HCT116 (cell line): ENCODE results near the gene RNU1-2. TPM values are rescaled to one million over a fixed set of nuclear protein-coding genes. Genes with fewer than 3 reads are reported as not detected.
A peak's percentile ranks its signal among the peaks of the same experiment; 100 is the strongest.
"Not testable (repeated sequence)": the region's sequence is repeated elsewhere in the genome, so short reads cannot be mapped to it uniquely, and the experiment has no call there.

Experiments
- ATAC-seq: fragments of 200-7000 bp; cut with Tn5 transposase; 2 replicates; pipeline ENCODE4 v1.9.1; 2020; ENCODE audit warnings: mild to moderate bottlenecking, moderate library complexity
- BruUV-seq: library from RNA; stranded (reverse); fragments of 400-500 nt; replicated peaks from 2 replicates; lab custom pipeline; 2021; lab: Mats Ljungman, UMichigan
- CTCF ChIA-PET: fragments of 300-600 bp; sonication (Branson Sonifier 250); formaldehyde crosslinking; loops from one replicate; lab custom pipeline; 2021; ENCODE audit warnings: antibody characterized with exemption; lab: Charles Lee
- POLR2A ChIA-PET: fragments of 300-600, 350-600 bp; sonication (Branson Sonifier 250); formaldehyde crosslinking; loops from one replicate; lab custom pipeline; 2021; ENCODE audit warnings: antibody characterized with exemption; lab: Charles Lee
- RAD21 ChIA-PET, 2 experiments: fragments of 300-600 bp; sonication (Branson Sonifier 250); formaldehyde crosslinking; loops; one replicate each; lab custom pipeline; 2023; ENCODE audit warnings: low total read pairs in 2 of 2; ENCODE audit not compliant: uncharacterized antibody in 2 of 2, unreplicated experiment in 2 of 2, low non-redundant PET in 1 of 2; lab: Charles Lee
- DNase-seq: peaks from one replicate; pipeline ENCODE4 v3.0.0-alpha.2; 2010; ENCODE audit warnings: low read depth, low spot score
- H2AFZ ChIP-seq: fragments of 200-600 bp; shearing (Covaris generic), sonication (generic); 2 replicates; pipeline ENCODE4 v1.6.1; 2017; ENCODE audit warnings: low read depth, mixed run types, mixed read lengths, antibody characterized with exemption, low read length; ENCODE audit not compliant: poor library complexity, severe bottlenecking
- H3K27ac ChIP-seq: 2 replicates; pipeline ENCODE4 v1.5.1; 2012; ENCODE audit warnings: low read depth, low read length
- H3K27me3 ChIP-seq: fragments of 200-600 bp; sonication (generic); 2 replicates; pipeline ENCODE4 v1.6.1; 2016; ENCODE audit warnings: mixed run types, low read length, mixed read lengths; ENCODE audit not compliant: insufficient read depth
- H3K36me3 ChIP-seq, 2 experiments: fragments of 200-500 bp in 1 of 2; fragments of 200-600 bp in 1 of 2; sonication (Bioruptor generic) in 1 of 2; sonication (generic) in 1 of 2; 2 replicates each; pipeline versions ENCODE4 v1.5.1 to v1.6.1; 2014 to 2016; ENCODE audit warnings: low read length in 2 of 2, inconsistent platforms in 1 of 2, mixed read lengths in 1 of 2, mixed run types in 1 of 2; ENCODE audit not compliant: insufficient read depth in 2 of 2, control insufficient read depth in 1 of 2
- H3K4me1 ChIP-seq, 2 experiments: fragments of 200-600 bp in 1 of 2; sonication (generic) in 1 of 2; 2 replicates each; pipeline versions ENCODE4 v1.5.1 to v1.6.1; 2012 to 2017; ENCODE audit warnings: low read length in 2 of 2, inconsistent platforms in 1 of 2, mild to moderate bottlenecking in 1 of 2, mixed read lengths in 1 of 2, mixed run types in 1 of 2, moderate library complexity in 1 of 2; ENCODE audit not compliant: insufficient read depth in 2 of 2, control insufficient read depth in 1 of 2
- H3K4me2 ChIP-seq: fragments of 200-600 bp; sonication (generic); 2 replicates; pipeline ENCODE4 v1.6.1; 2017; ENCODE audit warnings: mixed run types, low read length, mixed read lengths
- H3K4me3 ChIP-seq, 2 experiments: fragments of 200-600 bp in 1 of 2; sonication (generic) in 1 of 2; replicated peaks in 1 of 2; 2 replicates each; pipeline ENCODE4 v1.5.1; 2011 to 2016; ENCODE audit warnings: low read length in 2 of 2, control low read depth in 1 of 2, low read depth in 1 of 2, mild to moderate bottlenecking in 1 of 2, mixed read lengths in 1 of 2, mixed run types in 1 of 2
- H3K79me2 ChIP-seq: fragments of 200-600 bp; sonication (generic); 2 replicates; pipeline ENCODE4 v1.6.1; 2017; ENCODE audit warnings: mild to moderate bottlenecking, mixed run types, low read length, moderate library complexity, mixed read lengths; ENCODE audit not compliant: insufficient read depth
- H3K9ac ChIP-seq: fragments of 200-600 bp; sonication (generic); 2 replicates; pipeline ENCODE4 v1.6.1; 2016; ENCODE audit warnings: low read length, mixed read lengths
- H3K9me2 ChIP-seq: fragments of 200-600 bp; sonication (generic), shearing (Covaris generic); 2 replicates; pipeline ENCODE4 v1.6.1; 2017; ENCODE audit warnings: mixed run types, mild to moderate bottlenecking, moderate library complexity; ENCODE audit not compliant: insufficient read depth
- H3K9me3 ChIP-seq, 2 experiments: fragments of 200-500 bp in 1 of 2; fragments of 200-600 bp in 1 of 2; sonication (Bioruptor generic) in 1 of 2; sonication (generic) in 1 of 2; 2 replicates each; pipeline ENCODE4 v1.6.1; 2014 to 2017; ENCODE audit warnings: low read length in 2 of 2, mixed read lengths in 2 of 2, inconsistent platforms in 1 of 2, low read depth in 1 of 2, mild to moderate bottlenecking in 1 of 2, mixed run types in 1 of 2, moderate library complexity in 1 of 2; ENCODE audit not compliant: control insufficient read depth in 1 of 2, insufficient read depth in 1 of 2
- H4K20me1 ChIP-seq: fragments of 200-600 bp; sonication (generic), shearing (Covaris generic); 2 replicates; pipeline ENCODE4 v1.6.1; 2017; ENCODE audit warnings: mixed run types, mild to moderate bottlenecking, moderate library complexity; ENCODE audit not compliant: insufficient read depth
- ATF3 ChIP-seq: IDR thresholded peaks from 2 replicates; pipeline ENCODE4 v1.6.1; 2012
- intact Hi-C: fragments of 100-400 bp; cut with micrococcal nuclease; formaldehyde crosslinking; loops from 2 replicates; pipeline ENCODE4 v1.10.0; 2022
- total RNA-seq: library from RNA; stranded (reverse); gene quantifications from one replicate; pipeline ENCODE4 v1.2.1, GENCODE V29; 2021; ENCODE audit not compliant: unreplicated experiment

RNU1-2 gene
- total RNA-seq, 1 experiment from 2014 or later, result 1,685 TPM

GRCh38 chr1:16859167-16860041 is 36.4 kb upstream of the RNU1-2 start:
- H3K4me1 ChIP-seq, H3K79me2 ChIP-seq, H3K27me3 ChIP-seq, H3K4me3 ChIP-seq, H3K9ac ChIP-seq, H2AFZ ChIP-seq, H3K4me2 ChIP-seq, RAD21 ChIA-PET, H3K9me3 ChIP-seq, POLR2A ChIA-PET, CTCF ChIA-PET, ATAC-seq, H3K36me3 ChIP-seq, H3K27ac ChIP-seq, BruUV-seq, DNase-seq, H3K9me2 ChIP-seq, intact Hi-C loops, H4K20me1 ChIP-seq: not testable (repeated sequence)

- H3K27ac ChIP-seq, CTCF ChIA-PET, H3K9ac ChIP-seq, H3K27me3 ChIP-seq, RAD21 ChIA-PET, H4K20me1 ChIP-seq, H2AFZ ChIP-seq, H3K4me3 ChIP-seq, POLR2A ChIA-PET, H3K4me2 ChIP-seq, H3K9me3 ChIP-seq, H3K4me1 ChIP-seq, H3K36me3 ChIP-seq, BruUV-seq, H3K79me2 ChIP-seq, intact Hi-C loops, H3K9me2 ChIP-seq: not testable (repeated sequence)
- peak; percentile 36 for ATAC-seq
- peak; percentile 87 for TF ChIP-seq ATF3
- DNase-seq, result peak; percentile 32
Observed at GRCh38 chr1:16860048-16860447, 35.7 kb upstream of the RNU1-2 start.
